BLaER1 treated with 17β-estradiol and CSF1 and Interleukin-3, amounts not matched to agents 10 nM and 100 nM (cell line): ENCODE results near the gene HPGD.
A peak's percentile ranks its signal among the peaks of the same experiment; 100 is the strongest.

Experiments
- H3K27ac ChIP-seq, 11 experiments: shearing (Covaris generic); formaldehyde crosslinking; 2 replicates each; pipeline ENCODE4 v1.8.1; 2022
- H3K27me3 ChIP-seq, 11 experiments: shearing (Covaris generic); formaldehyde crosslinking; 2 replicates each; pipeline ENCODE4 v1.8.1; 2022
- H3K36me3 ChIP-seq, 11 experiments: shearing (Covaris generic); formaldehyde crosslinking; 2 replicates each; pipeline ENCODE4 v1.8.1; 2022
- H3K4me1 ChIP-seq, 10 experiments: shearing (Covaris generic); formaldehyde crosslinking; 2 replicates each; pipeline ENCODE4 v1.8.1; 2022
- H3K4me2 ChIP-seq, 11 experiments: shearing (Covaris generic); formaldehyde crosslinking; 2 replicates each; pipeline ENCODE4 v1.8.1; 2022
- H3K4me3 ChIP-seq, 10 experiments: shearing (Covaris generic); formaldehyde crosslinking; 2 replicates each; pipeline ENCODE4 v1.8.1; 2022
- H3K9ac ChIP-seq, 11 experiments: shearing (Covaris generic); formaldehyde crosslinking; 2 replicates each; pipeline ENCODE4 v1.8.1; 2022
- H3K9me3 ChIP-seq, 11 experiments: shearing (Covaris generic); formaldehyde crosslinking; replicated peaks in 1 of 11; 2 replicates each; pipeline ENCODE4 v1.8.1; 2022
- H4K20me1 ChIP-seq, 11 experiments: shearing (Covaris generic); formaldehyde crosslinking; 2 replicates each; pipeline ENCODE4 v1.8.1; 2022
- Cebpa-rat ChIP-seq, 11 experiments: shearing (Covaris generic); IDR thresholded peaks; 2 replicates each; pipeline ENCODE4 v1.8.1; 2022

HPGD gene

GRCh38 chr4:174550541-174550940 lies 28.3 kb upstream of the HPGD start:
- Histone ChIP-seq H3K9me3 (peaks cover 8 to 48% (median 23%) of the 10 kb centered on the region in 11 experiments; a peak in 17 of 22 replicates), H3K27ac (no peak overlapping the region), H3K36me3 (no peaks in the 10 kb centered on the region), H3K4me1 (no peaks in the 10 kb centered on the region), H3K4me2 (no peak overlapping the region), H3K9ac (no peak overlapping the region), H3K4me3 (no peak overlapping the region), H4K20me1 (no peaks in the 10 kb centered on the region), H3K27me3 (no peaks in the 10 kb centered on the region)
- no peak for TF ChIP-seq Cebpa-rat (IDR thresholded peaks at IDR 0.05)

- Histone ChIP-seq H3K4me3 (no peak overlapping the region), H3K9me3 (peaks cover 8 to 48% (median 23%) of the 10 kb centered on the region in 11 experiments; a peak in 17 of 22 replicates), H3K4me1 (no peaks in the 10 kb centered on the region), H4K20me1 (no peaks in the 10 kb centered on the region), H3K27ac (no peak overlapping the region), H3K27me3 (no peaks in the 10 kb centered on the region), H3K4me2 (no peak overlapping the region), H3K9ac (no peak overlapping the region), H3K36me3 (no peaks in the 10 kb centered on the region)
- TF ChIP-seq Cebpa-rat (IDR thresholded peaks at IDR 0.05), result no peak
These were observed 27.4 kb upstream of the HPGD start for GRCh38 chr4:174549721-174550120.

GRCh38 chr4:174545268-174545667 lies 23.0 kb upstream of the HPGD start:
- H3K27me3 ChIP-seq, result no peaks in the 10 kb centered on the region
- no peak overlapping the region for H3K9ac ChIP-seq
- no peaks in the 10 kb centered on the region; a peak in 1 of 22 replicates for H4K20me1 ChIP-seq
- H3K27ac ChIP-seq, result no peak overlapping the region
- H3K9me3 ChIP-seq, result peaks cover 0 to 27% (median 11%) of the 10 kb centered on the region in 11 experiments; a peak in 11 of 22 replicates
- H3K36me3 ChIP-seq, result no peaks in the 10 kb centered on the region
- no peaks in the 10 kb centered on the region for H3K4me1 ChIP-seq
- H3K4me2 ChIP-seq, result no peak overlapping the region
- TF ChIP-seq Cebpa-rat (IDR thresholded peaks at IDR 0.05), result no peak
- no peak overlapping the region for H3K4me3 ChIP-seq

GRCh38 chr4:174544496-174544895 lies 22.2 kb upstream of the HPGD start:
- Histone ChIP-seq H3K4me2 (no peak overlapping the region), H3K9ac (no peak overlapping the region), H3K4me3 (no peak overlapping the region), H3K27ac (no peak overlapping the region), H3K4me1 (no peaks in the 10 kb centered on the region), H3K27me3 (peaks cover 0 to 7% (median 0%) of the 10 kb centered on the region in 11 experiments; a peak in 2 of 22 replicates), H3K36me3 (no peaks in the 10 kb centered on the region), H3K9me3 (peaks cover 0 to 27% (median 11%) of the 10 kb centered on the region in 11 experiments; a peak in 10 of 22 replicates), H4K20me1 (no peaks in the 10 kb centered on the region; a peak in 1 of 22 replicates)
- no peak for TF ChIP-seq Cebpa-rat (IDR thresholded peaks at IDR 0.05)

- no peaks in the 10 kb centered on the region for H3K36me3 ChIP-seq
- no peak overlapping the region for H3K27ac ChIP-seq
- no peak overlapping the region for H3K9ac ChIP-seq
- peaks cover 0 to 9% (median 0%) of the 10 kb centered on the region in 11 experiments; a peak in 2 of 22 replicates for H3K27me3 ChIP-seq
- H3K4me2 ChIP-seq, result no peak overlapping the region
- no peaks in the 10 kb centered on the region; a peak in 1 of 22 replicates for H4K20me1 ChIP-seq
- H3K4me1 ChIP-seq, result peaks cover 0 to 20% (median 9%) of the 10 kb centered on the region in 10 experiments; a peak in 11 of 20 replicates
- H3K9me3 ChIP-seq, result no peaks in the 10 kb centered on the region
- no peak overlapping the region for H3K4me3 ChIP-seq
- TF ChIP-seq Cebpa-rat (IDR thresholded peaks at IDR 0.05), result no peak
These were observed 17.9 kb upstream of the HPGD start for GRCh38 chr4:174540175-174540574.

GRCh38 chr4:174539571-174539970 lies 17.3 kb upstream of the HPGD start:
- Histone ChIP-seq H3K4me2 (no peak overlapping the region), H3K27me3 (peaks cover 0 to 9% (median 0%) of the 10 kb centered on the region in 11 experiments; a peak in 2 of 22 replicates), H3K4me3 (no peak overlapping the region)

GRCh38 chr4:174538876-174539250 lies 16.6 kb upstream of the HPGD start:
- TF ChIP-seq Cebpa-rat (IDR thresholded peaks at IDR 0.05), result no peak
- Histone ChIP-seq H3K27ac (peak overlapping the region in 2 of 11 experiments; percentile 4 to 64; a peak in 3 of 22 replicates), H3K9me3 (no peaks in the 10 kb centered on the region), H3K36me3 (no peaks in the 10 kb centered on the region), H3K4me1 (peaks cover 0 to 20% (median 9%) of the 10 kb centered on the region in 10 experiments; a peak in 11 of 20 replicates), H3K9ac (no peak overlapping the region), H3K4me3 (no peak overlapping the region), H3K27me3 (peaks cover 0 to 9% (median 0%) of the 10 kb centered on the region in 11 experiments; a peak in 2 of 22 replicates), H4K20me1 (no peaks in the 10 kb centered on the region; a peak in 1 of 22 replicates), H3K4me2 (peak overlapping the region in 7 of 11 experiments; percentile 2 to 64 (median 54); a peak in 9 of 22 replicates)

More at GRCh38 chr4:174539571-174539970, 17.3 kb upstream of the HPGD start:
- no peaks in the 10 kb centered on the region for H3K36me3 ChIP-seq
- no peak overlapping the region for H3K27ac ChIP-seq
- H4K20me1 ChIP-seq, result no peaks in the 10 kb centered on the region; a peak in 1 of 22 replicates
- no peaks in the 10 kb centered on the region for H3K9me3 ChIP-seq
- TF ChIP-seq Cebpa-rat (IDR thresholded peaks at IDR 0.05), result no peak
- H3K9ac ChIP-seq, result no peak overlapping the region
- peaks cover 0 to 20% (median 9%) of the 10 kb centered on the region in 10 experiments; a peak in 11 of 20 replicates for H3K4me1 ChIP-seq

- no peaks in the 10 kb centered on the region for H4K20me1 ChIP-seq
- H3K4me2 ChIP-seq, result peak overlapping the region in 7 of 11 experiments; percentile 2 to 64 (median 54); a peak in 11 of 22 replicates
- H3K27me3 ChIP-seq, result peaks cover 0 to 9% (median 0%) of the 10 kb centered on the region in 11 experiments; a peak in 2 of 22 replicates
- no peak overlapping the region for H3K4me3 ChIP-seq
- no peaks in the 10 kb centered on the region for H3K36me3 ChIP-seq
- H3K9me3 ChIP-seq, result no peaks in the 10 kb centered on the region
- TF ChIP-seq Cebpa-rat (IDR thresholded peaks at IDR 0.05), result peak in 2 of 11 experiments; percentile 29 to 58; a peak in 1 of 22 replicates
- peaks cover 0 to 20% (median 9%) of the 10 kb centered on the region in 10 experiments; a peak in 11 of 20 replicates for H3K4me1 ChIP-seq
- peak overlapping the region in 4 of 11 experiments; percentile 4 to 64 (median 33); a peak in 4 of 22 replicates for H3K27ac ChIP-seq
- no peak overlapping the region for H3K9ac ChIP-seq
These were observed 16.0 kb upstream of the HPGD start for GRCh38 chr4:174538123-174538875.

GRCh38 chr4:174537634-174538033 lies 15.3 kb upstream of the HPGD start:
- Histone ChIP-seq H3K9ac (no peak overlapping the region), H3K27me3 (peaks cover 0 to 9% (median 0%) of the 10 kb centered on the region in 11 experiments; a peak in 2 of 22 replicates), H3K4me3 (no peak overlapping the region), H3K4me2 (peak overlapping the region in 5 of 11 experiments; percentile 49 to 64 (median 57); a peak in 7 of 22 replicates), H3K27ac (peak overlapping the region in 3 of 11 experiments; percentile 30 to 64 (median 36); a peak in 5 of 22 replicates), H3K4me1 (peaks cover 0 to 20% (median 9%) of the 10 kb centered on the region in 10 experiments; a peak in 11 of 20 replicates), H4K20me1 (no peaks in the 10 kb centered on the region), H3K36me3 (no peaks in the 10 kb centered on the region), H3K9me3 (no peaks in the 10 kb centered on the region)
- TF ChIP-seq Cebpa-rat (IDR thresholded peaks at IDR 0.05), result no peak
